Measurements from ENCODE around the gene C4BPA. TPM values are rescaled to one million over a fixed set of nuclear protein-coding genes. Genes with fewer than 3 reads are reported as not detected.

C4BPA gene
- total RNA-seq, 4 donors from 2014 or later, result 1.5 TPM; not detected in 3

- Histone ChIP-seq H3K36me3 (no peaks in the 10 kb centered on the region), H3K4me3 (no peak overlapping the region), H3K27me3 (no peaks in the 10 kb centered on the region), H3K4me1 (no peaks in the 10 kb centered on the region), H3K27ac (no peak overlapping the region), H3K9me3 (no peaks in the 10 kb centered on the region)
- intact Hi-C loops (cut with DNase I; ENCODE audit: low total_unique reads), result no loop called here
- DNase-seq, result no peak
- no peak for TF ChIP-seq POLR2A (IDR thresholded peaks at IDR 0.05)
- TF ChIP-seq CTCF (IDR thresholded peaks at IDR 0.05), result no peak
Measured at GRCh38 chr1:207069858-207070506, 34.1 kb upstream of the C4BPA start.

- Histone ChIP-seq H3K36me3 (no peaks in the 10 kb centered on the region), H3K4me3 (no peak overlapping the region), H3K27ac (no peak overlapping the region), H3K27me3 (no peaks in the 10 kb centered on the region), H3K9me3 (no peaks in the 10 kb centered on the region), H3K4me1 (no peaks in the 10 kb centered on the region)
- no peak for DNase-seq
- intact Hi-C loops (cut with DNase I; ENCODE audit: low total_unique reads), result no loop called here
- TF ChIP-seq POLR2A (IDR thresholded peaks at IDR 0.05) (no peak), CTCF (IDR thresholded peaks at IDR 0.05) (no peak)
Measured at GRCh38 chr1:207070811-207071210, 33.2 kb upstream of the C4BPA start.

GRCh38 chr1:207071426-207071825, 32.6 kb upstream of the C4BPA start:
- Histone ChIP-seq H3K36me3 (no peaks in the 10 kb centered on the region), H3K27ac (no peak overlapping the region), H3K4me1 (no peaks in the 10 kb centered on the region), H3K9me3 (no peaks in the 10 kb centered on the region), H3K4me3 (no peak overlapping the region), H3K27me3 (no peaks in the 10 kb centered on the region)
- TF ChIP-seq POLR2A (IDR thresholded peaks at IDR 0.05), result no peak
- TF ChIP-seq CTCF (IDR thresholded peaks at IDR 0.05), result no peak
- no peak for DNase-seq
- intact Hi-C loops (cut with DNase I; ENCODE audit: low total_unique reads), result no loop called here

GRCh38 chr1:207072233-207072632, 31.8 kb upstream of the C4BPA start:
- intact Hi-C loops (cut with DNase I; ENCODE audit: low total_unique reads), result no loop called here
- DNase-seq, result no peak
- H3K27ac ChIP-seq, result no peak overlapping the region
- TF ChIP-seq CTCF (IDR thresholded peaks at IDR 0.05) (no peak), POLR2A (IDR thresholded peaks at IDR 0.05) (no peak)
- no peaks in the 10 kb centered on the region for H3K9me3 ChIP-seq
- no peak overlapping the region for H3K4me3 ChIP-seq
- no peaks in the 10 kb centered on the region for H3K27me3 ChIP-seq
- no peaks in the 10 kb centered on the region for H3K4me1 ChIP-seq
- no peaks in the 10 kb centered on the region for H3K36me3 ChIP-seq

GRCh38 chr1:207073906-207074820, 29.9 kb upstream of the C4BPA start:
- intact Hi-C loops (cut with DNase I; ENCODE audit: low total_unique reads), result no loop called here
- no peak for DNase-seq

More at GRCh38 chr1:207073906-207074820, 29.9 kb upstream of the C4BPA start:
- TF ChIP-seq CTCF (IDR thresholded peaks at IDR 0.05) (no peak), POLR2A (IDR thresholded peaks at IDR 0.05) (no peak)
- H3K27ac ChIP-seq, result no peak overlapping the region
- no peaks in the 10 kb centered on the region for H3K36me3 ChIP-seq
- H3K4me1 ChIP-seq, result no peaks in the 10 kb centered on the region
- no peaks in the 10 kb centered on the region for H3K27me3 ChIP-seq
- no peaks in the 10 kb centered on the region for H3K9me3 ChIP-seq
- no peak overlapping the region for H3K4me3 ChIP-seq

All from uterus (tissue), 4 donors.